Panc1 (cell line): Measurements from ENCODE around the gene PDHA2. TPM values are rescaled to one million over a fixed set of nuclear protein-coding genes. Genes with fewer than 3 reads are reported as not detected.

Source experiments
- ATAC-seq: fragments of 200-7000 bp; cut with Tn5 transposase; 2 replicates; pipeline ENCODE4 v1.9.1; 2020; ENCODE audit warnings: mild to moderate bottlenecking, moderate library complexity
- BruUV-seq: library from RNA; stranded (reverse); fragments of 400-500 nt; replicated peaks from 2 replicates; lab custom pipeline; 2021; lab: Mats Ljungman, UMichigan
- CTCF ChIA-PET: fragments of 300-600 bp; sonication (Branson Sonifier 250); formaldehyde crosslinking; loops from one replicate; lab custom pipeline; 2022; ENCODE audit warnings: antibody characterized with exemption; lab: Charles Lee
- POLR2A ChIA-PET: fragments of 300-600 bp; sonication (Branson Sonifier 250); formaldehyde crosslinking; loops from one replicate; lab custom pipeline; 2022; ENCODE audit warnings: antibody characterized with exemption; lab: Charles Lee
- DNase-seq: peaks from one replicate; pipeline ENCODE4 v3.0.0-alpha.2; 2010; ENCODE audit warnings: low read depth, low spot score
- H3K27ac ChIP-seq: 2 replicates; pipeline ENCODE4 v1.5.1; 2011; ENCODE audit warnings: mild to moderate bottlenecking, low read length, inconsistent platforms
- H3K27me3 ChIP-seq: fragments of 200-500 bp; sonication (Bioruptor generic); 2 replicates; pipeline ENCODE4 v1.6.0; 2014; ENCODE audit warnings: low read length, inconsistent platforms; ENCODE audit not compliant: control insufficient read depth, insufficient read depth
- H3K36me3 ChIP-seq: fragments of 200-500 bp; sonication (Bioruptor generic); 2 replicates; pipeline ENCODE4 v1.5.1; 2014; ENCODE audit warnings: inconsistent platforms, mild to moderate bottlenecking, low read length, moderate library complexity; ENCODE audit not compliant: control insufficient read depth, insufficient read depth
- H3K4me1 ChIP-seq: 2 replicates; pipeline ENCODE4 v1.5.1; 2011; ENCODE audit warnings: inconsistent platforms, mild to moderate bottlenecking, low read length, moderate library complexity; ENCODE audit not compliant: control insufficient read depth, insufficient read depth
- H3K4me3 ChIP-seq, 2 experiments: 2 replicates each; pipeline ENCODE4 v1.5.1; 2011 to 2012; ENCODE audit warnings: low read depth in 2 of 2, low read length in 2 of 2, mild to moderate bottlenecking in 2 of 2, inconsistent platforms in 1 of 2, moderate library complexity in 1 of 2
- H3K9me3 ChIP-seq: fragments of 200-500 bp; sonication (Bioruptor generic); 2 replicates; pipeline ENCODE4 v1.5.1; 2014; ENCODE audit warnings: low read depth, mild to moderate bottlenecking, inconsistent platforms, low read length, moderate library complexity; ENCODE audit not compliant: control insufficient read depth, insufficient read depth
- CTCF ChIP-seq: fragments of 450-650 bp; IDR thresholded peaks from 2 replicates; pipeline ENCODE4 v1.5.1; 2017; ENCODE audit warnings: mild to moderate bottlenecking
- POLR2AphosphoS5 ChIP-seq: IDR thresholded peaks from 2 replicates; pipeline ENCODE4 v1.6.1; 2012; ENCODE audit warnings: mild to moderate bottlenecking, low read depth, low read length, moderate library complexity
- SIN3A ChIP-seq: IDR thresholded peaks from 2 replicates; pipeline ENCODE4 v1.6.1; 2012; ENCODE audit warnings: low read depth, mild to moderate bottlenecking, low read length, moderate library complexity, borderline replicate concordance; ENCODE audit not compliant: insufficient read depth
- TCF7L2 ChIP-seq: IDR thresholded peaks from 2 replicates; pipeline ENCODE4 v1.6.1; 2011; ENCODE audit warnings: mild to moderate bottlenecking, low read depth, low read length, inconsistent platforms
- in situ Hi-C: cut with HindIII; loops from 2 replicates; pipeline ENCODE4 v1.10.0; 2016; ENCODE audit warnings: low sequenced_read_pairs, low pct_unique_long_range_greater_than_20kb
- intact Hi-C: fragments of 100-400 bp; cut with micrococcal nuclease; formaldehyde crosslinking; loops from one replicate; pipeline ENCODE4 v1.10.0; 2022; ENCODE audit not compliant: unreplicated experiment
- total RNA-seq: library from RNA; stranded (reverse); gene quantifications from one replicate; pipeline ENCODE4 v1.2.1, GENCODE V29; 2021; ENCODE audit not compliant: unreplicated experiment
- TF ChIP-seq, protein P1 (sequence below), 2 experiments: IDR thresholded peaks; 2 replicates each; pipeline ENCODE4 v1.6.1; 2011 to 2012; ENCODE audit warnings: low read depth in 2 of 2, control low read depth in 1 of 2, low read length in 1 of 2, mild to moderate bottlenecking in 1 of 2, moderate library complexity in 1 of 2; ENCODE audit not compliant: insufficient read depth in 1 of 2

PDHA2 gene
- total RNA-seq, 1 experiment from 2014 or later = not detected

- no peak for DNase-seq
- Histone ChIP-seq H3K27ac (no peak overlapping the region), H3K4me1 (no peaks in the 10 kb centered on the region), H3K27me3 (no peaks in the 10 kb centered on the region), H3K36me3 (no peaks in the 10 kb centered on the region), H3K4me3 (no peak overlapping the region), H3K9me3 (no peaks in the 10 kb centered on the region)
- POLR2A ChIA-PET = no interaction called here
- no TSS peak for BruUV-seq
- TF ChIP-seq, protein P1, sequence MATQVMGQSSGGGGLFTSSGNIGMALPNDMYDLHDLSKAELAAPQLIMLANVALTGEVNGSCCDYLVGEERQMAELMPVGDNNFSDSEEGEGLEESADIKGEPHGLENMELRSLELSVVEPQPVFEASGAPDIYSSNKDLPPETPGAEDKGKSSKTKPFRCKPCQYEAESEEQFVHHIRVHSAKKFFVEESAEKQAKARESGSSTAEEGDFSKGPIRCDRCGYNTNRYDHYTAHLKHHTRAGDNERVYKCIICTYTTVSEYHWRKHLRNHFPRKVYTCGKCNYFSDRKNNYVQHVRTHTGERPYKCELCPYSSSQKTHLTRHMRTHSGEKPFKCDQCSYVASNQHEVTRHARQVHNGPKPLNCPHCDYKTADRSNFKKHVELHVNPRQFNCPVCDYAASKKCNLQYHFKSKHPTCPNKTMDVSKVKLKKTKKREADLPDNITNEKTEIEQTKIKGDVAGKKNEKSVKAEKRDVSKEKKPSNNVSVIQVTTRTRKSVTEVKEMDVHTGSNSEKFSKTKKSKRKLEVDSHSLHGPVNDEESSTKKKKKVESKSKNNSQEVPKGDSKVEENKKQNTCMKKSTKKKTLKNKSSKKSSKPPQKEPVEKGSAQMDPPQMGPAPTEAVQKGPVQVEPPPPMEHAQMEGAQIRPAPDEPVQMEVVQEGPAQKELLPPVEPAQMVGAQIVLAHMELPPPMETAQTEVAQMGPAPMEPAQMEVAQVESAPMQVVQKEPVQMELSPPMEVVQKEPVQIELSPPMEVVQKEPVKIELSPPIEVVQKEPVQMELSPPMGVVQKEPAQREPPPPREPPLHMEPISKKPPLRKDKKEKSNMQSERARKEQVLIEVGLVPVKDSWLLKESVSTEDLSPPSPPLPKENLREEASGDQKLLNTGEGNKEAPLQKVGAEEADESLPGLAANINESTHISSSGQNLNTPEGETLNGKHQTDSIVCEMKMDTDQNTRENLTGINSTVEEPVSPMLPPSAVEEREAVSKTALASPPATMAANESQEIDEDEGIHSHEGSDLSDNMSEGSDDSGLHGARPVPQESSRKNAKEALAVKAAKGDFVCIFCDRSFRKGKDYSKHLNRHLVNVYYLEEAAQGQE (IDR thresholded peaks at IDR 0.05; ENCODE audit: insufficient read depth in 1 of 2, low read depth in 2 of 2, low read length in 1 of 2) = no peak
- TF ChIP-seq POLR2AphosphoS5 = no peak
- TF ChIP-seq SIN3A = no peak
- no peak for TF ChIP-seq TCF7L2
- no peak for TF ChIP-seq CTCF
- intact Hi-C loops = no loop called here
- no peak for ATAC-seq
- in situ Hi-C loops = no loop called here
- CTCF ChIA-PET = no interaction called here
Measured at GRCh38 chr4:95798727-95799126, 41.2 kb upstream of the PDHA2 start.

DNA sequence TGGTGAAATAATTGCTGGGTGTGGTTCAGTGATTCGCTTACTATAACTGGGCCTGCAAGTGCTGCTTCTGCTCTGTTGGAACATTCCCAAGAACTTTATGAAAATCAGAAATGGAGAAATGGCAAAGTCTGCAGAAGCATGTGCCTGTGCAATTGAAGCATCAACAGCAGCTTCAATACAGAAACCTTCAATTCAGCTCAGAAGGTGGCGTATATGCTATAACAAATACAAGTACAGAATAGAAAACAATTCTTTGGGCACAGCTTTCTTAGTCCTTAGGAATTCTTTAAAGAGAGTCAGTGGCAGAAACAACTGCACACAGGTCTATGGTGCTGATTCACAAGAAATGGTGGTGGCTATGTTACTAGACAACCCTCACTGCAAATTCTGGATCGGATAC lies 18.0 kb upstream of the PDHA2 start:
- intact Hi-C loops (no loop called here), in situ Hi-C loops (no loop called here)
- DNase-seq (no peak), ATAC-seq (no peak)
- no TSS peak for BruUV-seq
- CTCF ChIA-PET = no interaction called here
- no peak overlapping the region for H3K27ac ChIP-seq
- POLR2A ChIA-PET = no interaction called here
- TF ChIP-seq CTCF (no peak), SIN3A (no peak), POLR2AphosphoS5 (no peak), TCF7L2 (no peak)
- TF ChIP-seq, protein P1 (IDR thresholded peaks at IDR 0.05; ENCODE audit: insufficient read depth in 1 of 2, low read depth in 2 of 2, low read length in 1 of 2) = no peak
- no peaks in the 10 kb centered on the region for H3K27me3 ChIP-seq
- no peaks in the 10 kb centered on the region for H3K36me3 ChIP-seq
- no peak overlapping the region for H3K4me3 ChIP-seq
- H3K4me1 ChIP-seq = no peaks in the 10 kb centered on the region
- no peaks in the 10 kb centered on the region for H3K9me3 ChIP-seq
